GM12873 (cell line): Measurements from ENCODE around the gene N4BP2L2.

Source experiments
- TF ChIP-seq, protein P1 (sequence below): IDR thresholded peaks from 2 replicates; pipeline ENCODE4 v1.5.1; 2012; ENCODE audit warnings: low read depth, mild to moderate bottlenecking, moderate library complexity, low read length, control low read depth; ENCODE audit not compliant: insufficient read depth; ENCODE audit errors: missing control alignments

The N4BP2L2 gene

DNA sequence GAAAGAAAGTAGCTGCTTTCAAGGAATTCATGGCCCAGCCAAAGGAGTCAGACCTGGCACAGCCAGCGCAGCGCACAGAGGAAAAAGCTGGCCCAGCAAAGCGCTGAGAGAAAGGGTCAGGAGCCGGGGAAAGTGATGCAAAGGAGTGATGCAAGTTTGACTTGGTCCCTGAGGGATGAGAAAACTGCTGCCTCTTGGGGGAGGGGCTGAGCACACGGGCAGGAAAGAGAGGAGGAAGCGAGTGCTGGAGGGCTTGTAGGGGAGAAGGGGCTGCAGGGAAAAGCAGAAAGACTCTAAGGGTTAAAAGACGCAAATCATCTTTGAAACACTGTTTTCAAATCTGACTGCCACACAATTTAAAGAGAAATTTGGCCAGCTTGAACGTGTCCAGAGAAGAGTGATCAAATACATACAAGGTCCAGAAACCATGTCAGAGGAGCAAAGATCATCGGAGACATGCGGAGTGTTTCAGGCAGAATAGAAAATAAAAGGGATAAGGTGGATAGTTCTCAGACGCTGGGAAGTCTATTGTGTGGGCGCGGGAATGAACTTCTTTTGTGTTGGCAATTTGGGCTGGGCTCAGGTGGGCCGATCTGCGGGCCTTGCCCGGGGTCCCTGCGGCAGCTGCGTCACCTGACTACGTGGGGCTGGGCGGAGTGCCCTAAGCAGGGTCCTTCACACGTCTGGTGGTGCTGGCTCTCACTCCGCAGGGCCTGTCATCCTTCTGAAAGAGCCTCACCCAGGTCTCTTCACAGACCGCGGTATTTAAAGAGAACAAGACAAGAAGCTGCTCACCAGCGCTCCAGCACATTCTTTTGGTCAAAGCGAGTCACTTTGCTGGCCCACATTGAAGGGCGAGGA, 128.8 kb downstream of the N4BP2L2 start:
- TF ChIP-seq, protein P1, sequence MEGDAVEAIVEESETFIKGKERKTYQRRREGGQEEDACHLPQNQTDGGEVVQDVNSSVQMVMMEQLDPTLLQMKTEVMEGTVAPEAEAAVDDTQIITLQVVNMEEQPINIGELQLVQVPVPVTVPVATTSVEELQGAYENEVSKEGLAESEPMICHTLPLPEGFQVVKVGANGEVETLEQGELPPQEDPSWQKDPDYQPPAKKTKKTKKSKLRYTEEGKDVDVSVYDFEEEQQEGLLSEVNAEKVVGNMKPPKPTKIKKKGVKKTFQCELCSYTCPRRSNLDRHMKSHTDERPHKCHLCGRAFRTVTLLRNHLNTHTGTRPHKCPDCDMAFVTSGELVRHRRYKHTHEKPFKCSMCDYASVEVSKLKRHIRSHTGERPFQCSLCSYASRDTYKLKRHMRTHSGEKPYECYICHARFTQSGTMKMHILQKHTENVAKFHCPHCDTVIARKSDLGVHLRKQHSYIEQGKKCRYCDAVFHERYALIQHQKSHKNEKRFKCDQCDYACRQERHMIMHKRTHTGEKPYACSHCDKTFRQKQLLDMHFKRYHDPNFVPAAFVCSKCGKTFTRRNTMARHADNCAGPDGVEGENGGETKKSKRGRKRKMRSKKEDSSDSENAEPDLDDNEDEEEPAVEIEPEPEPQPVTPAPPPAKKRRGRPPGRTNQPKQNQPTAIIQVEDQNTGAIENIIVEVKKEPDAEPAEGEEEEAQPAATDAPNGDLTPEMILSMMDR, result no peak

DNA sequence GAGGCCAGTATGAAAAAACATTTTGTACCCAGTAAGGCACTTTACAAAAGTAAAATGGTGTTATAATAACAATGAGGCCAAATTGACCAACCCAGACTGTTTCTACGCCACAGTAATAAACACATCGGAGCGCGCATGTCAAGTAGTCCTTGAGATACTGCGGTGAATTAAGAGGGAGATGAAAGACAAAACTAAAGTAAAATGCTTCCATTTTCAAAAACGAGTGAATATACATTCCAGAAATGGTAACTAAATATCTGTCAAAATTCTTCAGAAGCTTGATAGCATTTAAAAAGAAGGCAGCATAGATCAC, 129.6 kb downstream of the N4BP2L2 start:
- TF ChIP-seq, protein P1, result no peak

DNA sequence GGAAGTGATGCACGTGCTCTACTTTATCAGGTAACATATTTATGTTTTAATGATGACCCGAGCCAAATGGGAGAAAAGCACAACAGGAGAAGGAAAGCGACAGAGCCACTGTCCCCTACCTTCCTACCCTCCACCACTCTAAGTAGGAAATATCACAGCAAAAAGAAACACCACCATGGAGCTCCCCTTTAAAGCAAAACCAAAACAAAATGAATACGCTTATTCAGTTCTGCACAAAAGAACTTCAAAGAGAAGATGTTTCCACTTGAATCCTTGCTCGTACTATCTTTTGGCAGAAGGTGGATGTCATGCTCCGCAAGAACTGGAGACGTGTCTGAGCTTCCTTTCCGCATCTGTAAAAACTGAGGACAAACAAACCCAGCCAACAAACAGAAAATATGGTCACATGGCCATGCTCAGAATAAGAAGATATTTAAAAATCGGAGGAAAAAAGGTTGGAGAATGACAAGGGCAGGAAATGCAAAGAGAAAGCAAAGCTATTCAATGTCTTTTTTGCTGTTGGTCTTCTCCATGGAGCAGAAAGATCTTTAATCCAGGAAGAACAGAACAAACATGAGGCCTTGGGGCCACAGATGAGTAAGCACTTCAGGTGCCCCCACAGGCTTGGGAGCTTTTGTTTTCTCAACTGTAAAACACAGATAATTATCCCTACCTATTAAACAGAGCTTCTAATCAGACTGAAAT, 130.1 kb downstream of the N4BP2L2 start:
- TF ChIP-seq, protein P1, result no peak

DNA sequence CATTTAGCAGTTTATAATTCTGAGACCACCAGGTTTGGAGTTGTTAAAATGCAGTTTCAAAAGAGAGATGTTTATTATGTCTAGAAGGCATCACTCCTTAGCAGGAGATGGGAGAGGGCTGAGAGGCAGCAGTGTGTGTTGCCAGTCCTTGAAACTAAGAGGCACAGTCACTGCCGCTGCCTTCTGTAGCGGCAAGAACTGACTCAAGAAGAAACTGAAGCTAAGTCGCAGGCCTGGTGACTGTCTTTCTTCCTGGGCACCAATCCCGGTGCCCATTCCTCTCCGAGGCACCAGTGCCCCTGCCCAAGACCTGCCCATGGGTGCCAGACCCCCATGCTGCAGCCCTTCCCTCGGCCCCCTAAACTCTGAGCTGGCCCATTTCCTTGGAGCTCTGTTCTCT, 130.7 kb downstream of the N4BP2L2 start:
- TF ChIP-seq, protein P1, result no peak

DNA sequence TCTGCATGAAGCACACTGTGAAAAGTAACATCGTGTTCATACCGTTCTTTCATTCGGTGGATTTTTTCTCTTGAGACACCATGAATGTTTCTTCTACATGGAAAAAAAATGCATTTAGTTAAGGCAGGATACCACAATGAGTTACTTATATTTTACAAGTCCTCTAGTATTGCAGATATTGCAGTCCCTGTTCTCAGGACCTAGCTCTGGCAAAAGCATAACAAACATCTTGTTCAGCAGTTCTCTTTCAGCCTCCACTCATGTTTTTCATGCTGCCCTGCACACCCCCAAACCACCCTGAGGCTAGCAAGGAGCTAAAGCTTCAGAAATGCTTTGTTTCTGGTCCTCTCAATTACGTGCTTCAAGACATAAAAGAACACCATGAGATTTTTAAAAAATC, 135.5 kb downstream of the N4BP2L2 start:
- TF ChIP-seq, protein P1, result no peak

DNA sequence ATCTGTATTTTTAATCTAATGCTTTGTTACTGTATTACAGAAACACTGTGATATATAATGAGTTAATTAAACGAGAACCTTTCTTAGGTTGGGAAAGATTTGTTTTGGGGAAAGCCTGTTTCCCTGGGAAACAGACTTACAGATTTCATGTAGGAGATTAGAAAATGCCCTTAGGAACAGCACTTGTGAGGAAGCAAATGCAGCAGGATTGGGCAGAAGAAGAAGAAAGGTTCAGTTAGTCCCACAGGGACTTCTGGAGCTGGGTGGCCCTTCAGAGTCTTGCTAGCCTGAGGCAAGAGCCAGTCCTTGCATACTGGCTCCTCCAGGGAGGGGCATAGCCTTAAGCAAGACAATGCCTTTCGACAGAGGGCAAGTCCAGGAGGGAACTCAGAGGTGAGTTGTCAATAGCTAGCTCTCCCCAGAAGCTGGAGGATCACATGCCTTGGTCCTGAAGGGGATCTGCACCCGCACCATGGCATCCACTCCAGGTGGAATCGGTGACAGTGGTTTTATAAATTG, 147.4 kb downstream of the N4BP2L2 start:
- TF ChIP-seq, protein P1, result no peak

DNA sequence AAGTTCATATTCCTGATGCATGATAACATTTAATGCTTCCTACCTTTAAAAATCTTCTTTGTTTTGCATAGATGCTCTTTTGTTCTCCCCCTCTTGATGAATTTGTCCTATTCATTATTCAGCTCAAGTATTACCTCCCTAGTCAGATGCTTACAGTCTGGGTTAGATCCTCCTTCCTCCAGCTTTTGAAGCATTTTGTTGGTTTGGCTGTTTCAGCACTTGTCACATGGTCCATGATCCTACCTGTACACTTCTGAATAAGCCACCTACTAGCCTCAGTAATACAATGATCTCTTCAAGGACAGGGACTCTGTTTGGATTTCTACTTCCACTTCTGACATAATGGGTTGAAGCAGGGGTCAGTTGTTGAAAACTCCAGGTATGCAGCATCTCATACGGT, 148.1 kb downstream of the N4BP2L2 start:
- TF ChIP-seq, protein P1, result no peak
